ENCODE data around the gene POC5. TPM values are rescaled to one million over a fixed set of nuclear protein-coding genes. Genes with fewer than 3 reads are reported as not detected.

The POC5 gene
- total and polyA plus RNA-seq, 8 donors: 2.6 to 6.9 (median 4.5) TPM

- Histone ChIP-seq H3K9me3 (no peaks in the 10 kb centered on the region), H3K36me3 (no peaks in the 10 kb centered on the region), H3K4me3 (no peak overlapping the region), H3K27ac (no peak overlapping the region), H3K4me1 (no peaks in the 10 kb centered on the region), H3K27me3 (peaks cover 0 to 6% (median 0%) of the 10 kb centered on the region in 4 donors)
- intact Hi-C loops (cut with DNase I): no loop called here
- FAIRE-seq (no peak), DNase-seq (no peak), ATAC-seq (no peak)
- no peak for TF ChIP-seq CTCF (IDR thresholded peaks at IDR 0.05)
- 76 to 80% methylated on average over 4 of the region's 4 CpGs for WGBS, 2 donors
These were observed 35.9 kb upstream of the POC5 start for GRCh38 chr5:75753182-75753581.

- FAIRE-seq (no peak), ATAC-seq (no peak), DNase-seq (no peak)
- Histone ChIP-seq H3K36me3 (no peaks in the 10 kb centered on the region), H3K27me3 (no peaks in the 10 kb centered on the region), H3K27ac (no peak overlapping the region), H3K4me3 (no peak overlapping the region), H3K9me3 (no peaks in the 10 kb centered on the region), H3K4me1 (no peaks in the 10 kb centered on the region)
- 70 to 82% methylated on average over 3 of the region's 3 CpGs for WGBS, 2 donors
- intact Hi-C loops (cut with DNase I): no loop called here
- no peak for TF ChIP-seq CTCF (IDR thresholded peaks at IDR 0.05)
These were observed 27.1 kb upstream of the POC5 start for GRCh38 chr5:75744355-75744754.

- FAIRE-seq: no peak
- no peaks in the 10 kb centered on the region for H3K27me3 ChIP-seq
- no peak overlapping the region for H3K4me3 ChIP-seq
- H3K9me3 ChIP-seq: no peaks in the 10 kb centered on the region
- no peak for ATAC-seq
- TF ChIP-seq CTCF (IDR thresholded peaks at IDR 0.05): no peak
- DNase-seq: no peak
- no peak overlapping the region for H3K27ac ChIP-seq
- 73 to 84% methylated on average over 8 of the region's 8 CpGs for WGBS, 2 donors
- intact Hi-C loops (cut with DNase I): loop anchor here in 2 of 3 donors (5.0 to 10.0 kb wide), 3 partner anchors 439 to 521 kb away; no protein-coding TSS in a partner anchor
- no peaks in the 10 kb centered on the region for H3K4me1 ChIP-seq
- no peaks in the 10 kb centered on the region for H3K36me3 ChIP-seq
These were observed 19.0 kb upstream of the POC5 start for GRCh38 chr5:75736273-75736672.

- H3K4me3 ChIP-seq: no peak overlapping the region
- no peak for FAIRE-seq
These were observed 17.9 kb upstream of the POC5 start for GRCh38 chr5:75734913-75735789.

More at GRCh38 chr5:75734913-75735789, 17.9 kb upstream of the POC5 start:
- 14 to 16% methylated on average over 6 of the region's 6 CpGs for WGBS, 2 donors
- intact Hi-C loops (cut with DNase I): loop anchor here in 2 of 3 donors (5.0 to 10.0 kb wide), 3 partner anchors 440 to 522 kb away; no protein-coding TSS in a partner anchor
- TF ChIP-seq CTCF (IDR thresholded peaks at IDR 0.05): peak in 2 of 4 donors; percentile 37 to 40
- Histone ChIP-seq H3K4me1 (no peaks in the 10 kb centered on the region), H3K9me3 (no peaks in the 10 kb centered on the region), H3K27ac (no peak overlapping the region), H3K36me3 (no peaks in the 10 kb centered on the region), H3K27me3 (no peaks in the 10 kb centered on the region)
- peak; percentile 71 to 98 (median 94) for ATAC-seq
- DNase-seq: peak in 4 of 6 donors; percentile 30 to 62 (median 34)

All from pancreas (tissue), 10 donors.